ENCODE data around the gene HOXA3.

GRCh38 chr7:27109466-27110185, 42.8 kb downstream of the HOXA3 start:
- TF ChIP-seq, protein P1, sequence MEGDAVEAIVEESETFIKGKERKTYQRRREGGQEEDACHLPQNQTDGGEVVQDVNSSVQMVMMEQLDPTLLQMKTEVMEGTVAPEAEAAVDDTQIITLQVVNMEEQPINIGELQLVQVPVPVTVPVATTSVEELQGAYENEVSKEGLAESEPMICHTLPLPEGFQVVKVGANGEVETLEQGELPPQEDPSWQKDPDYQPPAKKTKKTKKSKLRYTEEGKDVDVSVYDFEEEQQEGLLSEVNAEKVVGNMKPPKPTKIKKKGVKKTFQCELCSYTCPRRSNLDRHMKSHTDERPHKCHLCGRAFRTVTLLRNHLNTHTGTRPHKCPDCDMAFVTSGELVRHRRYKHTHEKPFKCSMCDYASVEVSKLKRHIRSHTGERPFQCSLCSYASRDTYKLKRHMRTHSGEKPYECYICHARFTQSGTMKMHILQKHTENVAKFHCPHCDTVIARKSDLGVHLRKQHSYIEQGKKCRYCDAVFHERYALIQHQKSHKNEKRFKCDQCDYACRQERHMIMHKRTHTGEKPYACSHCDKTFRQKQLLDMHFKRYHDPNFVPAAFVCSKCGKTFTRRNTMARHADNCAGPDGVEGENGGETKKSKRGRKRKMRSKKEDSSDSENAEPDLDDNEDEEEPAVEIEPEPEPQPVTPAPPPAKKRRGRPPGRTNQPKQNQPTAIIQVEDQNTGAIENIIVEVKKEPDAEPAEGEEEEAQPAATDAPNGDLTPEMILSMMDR (IDR thresholded peaks at IDR 0.05), result no peak
- TF ChIP-seq POLR2A (IDR thresholded peaks at IDR 0.05), result no peak

Data from lower leg skin (tissue), 3 donors.